HG02870 (cell line): ENCODE measurements around the gene CYP27C1.
A peak's percentile ranks its signal among the peaks of the same experiment; 100 is the strongest.
"Not testable (repeated sequence)": the region's sequence is repeated elsewhere in the genome, so short reads cannot be mapped to it uniquely, and the experiment has no call there.

Source experiments
- ATAC-seq: cut with Tn5 transposase; IDR thresholded peaks from one replicate; pipeline ENCODE4 v1.9.1; 2021; ENCODE audit warnings: mild to moderate bottlenecking, moderate library complexity; ENCODE audit not compliant: unreplicated experiment

Gene CYP27C1

GRCh38 chr2:127173057-127173456 lies 47.0 kb downstream of the CYP27C1 start:
- ATAC-seq, result no peak

- ATAC-seq, result no peak
Measured at GRCh38 chr2:127172306-127172705, 47.8 kb downstream of the CYP27C1 start.

GRCh38 chr2:127170452-127171197 lies 49.5 kb downstream of the CYP27C1 start:
- ATAC-seq, result no peak

GRCh38 chr2:127170021-127170420 lies 50.1 kb downstream of the CYP27C1 start:
- ATAC-seq, result no peak

- no peak for ATAC-seq
Measured at GRCh38 chr2:127169066-127169660, 50.9 kb downstream of the CYP27C1 start.

- no peak for ATAC-seq
Measured at GRCh38 chr2:127166231-127166860, 53.8 kb downstream of the CYP27C1 start.

- no peak for ATAC-seq
Measured at GRCh38 chr2:127165539-127165935, 54.6 kb downstream of the CYP27C1 start.

- ATAC-seq, result no peak
Measured at GRCh38 chr2:127164761-127165538, 55.1 kb downstream of the CYP27C1 start.

GRCh38 chr2:127163921-127164320 lies 56.2 kb downstream of the CYP27C1 start:
- ATAC-seq, result no peak

GRCh38 chr2:127163090-127163406 lies 57.1 kb downstream of the CYP27C1 start:
- ATAC-seq, result not testable (repeated sequence)

GRCh38 chr2:127162261-127163089 lies 57.6 kb downstream of the CYP27C1 start:
- no peak for ATAC-seq

- no peak for ATAC-seq
Measured at GRCh38 chr2:127161176-127162136, 58.6 kb downstream of the CYP27C1 start.

GRCh38 chr2:127160676-127161075 lies 59.4 kb downstream of the CYP27C1 start:
- ATAC-seq, result no peak

GRCh38 chr2:127159543-127159942 lies 60.6 kb downstream of the CYP27C1 start:
- ATAC-seq, result no peak

- ATAC-seq, result peak; percentile 78
Measured at GRCh38 chr2:127158614-127159290, 61.3 kb downstream of the CYP27C1 start.

GRCh38 chr2:127157651-127158485 lies 62.2 kb downstream of the CYP27C1 start:
- no peak for ATAC-seq

GRCh38 chr2:127157114-127157513 lies 63.0 kb downstream of the CYP27C1 start:
- ATAC-seq, result no peak

- ATAC-seq, result no peak
Measured at GRCh38 chr2:127155947-127156346, 64.2 kb downstream of the CYP27C1 start.
